Trophoblast cell (in vitro differentiated cells and primary cell): ENCODE measurements around the gene RSU1.
A peak's percentile ranks its signal among the peaks of the same experiment; 100 is the strongest.

ENCODE experiments used
- DNase-seq, 2 donors: peaks; one replicate each; pipeline ENCODE4 v3.0.0-alpha.2; 2016
- H2AFZ ChIP-seq: 2 replicates; pipeline ENCODE4 v1.6.1; 2013; ENCODE audit warnings: low read length, moderate library complexity, mild to moderate bottlenecking; ENCODE audit not compliant: insufficient read depth, poor library complexity
- H2AK5ac ChIP-seq: 2 replicates; pipeline ENCODE4 v1.6.1; 2013; ENCODE audit warnings: mild to moderate bottlenecking, low read length
- H2BK120ac ChIP-seq: 2 replicates; pipeline ENCODE4 v1.6.1; 2013; ENCODE audit warnings: low read length, mild to moderate bottlenecking, moderate library complexity; ENCODE audit not compliant: insufficient read depth, poor library complexity
- H2BK12ac ChIP-seq: 2 replicates; pipeline ENCODE4 v1.6.1; 2013; ENCODE audit warnings: mild to moderate bottlenecking, low read length, moderate library complexity
- H2BK5ac ChIP-seq: 2 replicates; pipeline ENCODE4 v1.6.1; 2013; ENCODE audit warnings: low read length, low read depth, moderate library complexity, mild to moderate bottlenecking; ENCODE audit not compliant: poor library complexity
- H3K14ac ChIP-seq: 2 replicates; pipeline ENCODE4 v1.6.1; 2013; ENCODE audit warnings: mild to moderate bottlenecking, low read length
- H3K18ac ChIP-seq: 2 replicates; pipeline ENCODE4 v1.6.1; 2013; ENCODE audit warnings: mild to moderate bottlenecking, low read length
- H3K23ac ChIP-seq: 2 replicates; pipeline ENCODE4 v1.6.1; 2013; ENCODE audit warnings: low read length
- H3K27ac ChIP-seq: 2 replicates; pipeline ENCODE4 v1.5.1; 2013; ENCODE audit warnings: low read depth, mild to moderate bottlenecking, inconsistent platforms, low read length, moderate library complexity
- H3K27me3 ChIP-seq: 2 replicates; pipeline ENCODE4 v1.6.1; 2013; ENCODE audit warnings: inconsistent platforms, mild to moderate bottlenecking, low read length, moderate library complexity; ENCODE audit not compliant: insufficient read depth
- H3K36me3 ChIP-seq, 2 experiments: 1 replicate in 1 of 2; 2 replicates in 1 of 2; pipeline ENCODE4 v1.6.1; 2013; ENCODE audit warnings: low read length in 2 of 2, mild to moderate bottlenecking in 2 of 2, moderate library complexity in 1 of 2; ENCODE audit not compliant: insufficient read depth in 2 of 2, control insufficient read depth in 1 of 2
- H3K4ac ChIP-seq: 2 replicates; pipeline ENCODE4 v1.6.1; 2013; ENCODE audit warnings: low read depth, mild to moderate bottlenecking, low read length, moderate library complexity
- H3K4me1 ChIP-seq, 2 experiments: 1 replicate in 1 of 2; 2 replicates in 1 of 2; pipeline ENCODE4 v1.6.1; 2013; ENCODE audit warnings: low read length in 2 of 2, mild to moderate bottlenecking in 2 of 2, moderate library complexity in 1 of 2; ENCODE audit not compliant: insufficient read depth in 2 of 2, control insufficient read depth in 1 of 2
- H3K4me2 ChIP-seq: 2 replicates; pipeline ENCODE4 v1.6.1; 2013; ENCODE audit warnings: inconsistent platforms, mild to moderate bottlenecking, low read length, moderate library complexity
- H3K4me3 ChIP-seq: 2 replicates; pipeline ENCODE4 v1.5.1; 2013; ENCODE audit warnings: mild to moderate bottlenecking, low read depth, low read length, inconsistent platforms
- H3K79me1 ChIP-seq: one replicate; pipeline ENCODE4 v1.6.1; 2013; ENCODE audit warnings: low read length
- H3K79me2 ChIP-seq: 2 replicates; pipeline ENCODE4 v1.6.1; 2013; ENCODE audit warnings: low read length, mild to moderate bottlenecking; ENCODE audit not compliant: control insufficient read depth, insufficient read depth, poor library complexity
- H3K9ac ChIP-seq: 2 replicates; pipeline ENCODE4 v1.6.1; 2013; ENCODE audit warnings: mild to moderate bottlenecking, low read length
- H3K9me3 ChIP-seq: 2 replicates; pipeline ENCODE4 v1.6.1; 2013; ENCODE audit warnings: low read depth, mild to moderate bottlenecking, control low read depth, inconsistent platforms, low read length; ENCODE audit not compliant: insufficient read depth
- H4K12ac ChIP-seq: 2 replicates; pipeline ENCODE4 v1.6.1; 2013; ENCODE audit warnings: low read depth, mild to moderate bottlenecking, low read length, moderate library complexity
- H4K8ac ChIP-seq: 2 replicates; pipeline ENCODE4 v1.6.1; 2013; ENCODE audit warnings: low read depth, mild to moderate bottlenecking, low read length, moderate library complexity
- H4K91ac ChIP-seq: one replicate; pipeline ENCODE4 v1.6.1; 2013; ENCODE audit warnings: low read depth, mild to moderate bottlenecking, low read length, moderate library complexity
- WGBS: extraction: QIAGEN DNeasy Blood & Tissue Kit; methylation state at CpG from one replicate; pipeline ENCODE4 v1.1.7; 2013; ENCODE audit warnings: missing lambda C conversion rate; ENCODE audit not compliant: insufficient read length, insufficient coverage; ENCODE audit errors: extremely low coverage; 5-methylcytosine and 5-hydroxymethylcytosine counted together

The RSU1 gene

GRCh38 chr10:16819436-16819835 lies 2.2 kb upstream of the RSU1 start:
- H4K91ac ChIP-seq = no peak overlapping the region

GRCh38 chr10:16819026-16819425 lies 1.8 kb upstream of the RSU1 start:
- H3K9me3 ChIP-seq = peaks cover 4% of the 10 kb centered on the region
- no peaks in the 10 kb centered on the region for H3K27me3 ChIP-seq
- peak overlapping the region; percentile 44 for H4K91ac ChIP-seq
- no peak overlapping the region for H3K4ac ChIP-seq
- no peak overlapping the region for H3K27ac ChIP-seq
- no peak overlapping the region for H3K4me3 ChIP-seq
- peaks cover 6% of the 10 kb centered on the region for H3K79me1 ChIP-seq
- no peak overlapping the region for H3K18ac ChIP-seq
- no peaks in the 10 kb centered on the region for H3K36me3 ChIP-seq
- H3K14ac ChIP-seq = no peak overlapping the region
- no peak overlapping the region for H4K8ac ChIP-seq
- H4K12ac ChIP-seq = no peak overlapping the region
- H3K9ac ChIP-seq = no peak overlapping the region
- H3K23ac ChIP-seq = no peak overlapping the region
- H2AFZ ChIP-seq = no peak overlapping the region
- no peak overlapping the region for H3K4me2 ChIP-seq
- peaks cover 8 to 13% of the 10 kb centered on the region in 2 experiments for H3K4me1 ChIP-seq
- WGBS = no CpG with 5 or more reads among the region's 6 CpGs
- peak; percentile 68 to 90 for DNase-seq
- H2AK5ac ChIP-seq = no peak overlapping the region
- peaks cover 5% of the 10 kb centered on the region for H3K79me2 ChIP-seq
- H2BK5ac ChIP-seq = no peak overlapping the region
- H2BK12ac ChIP-seq = no peak overlapping the region
- no peak overlapping the region for H2BK120ac ChIP-seq

More at GRCh38 chr10:16819436-16819835, 2.2 kb upstream of the RSU1 start:
- Histone ChIP-seq H2AFZ (no peak overlapping the region), H3K9me3 (peaks cover 4% of the 10 kb centered on the region), H3K9ac (no peak overlapping the region), H2BK5ac (no peak overlapping the region), H3K14ac (no peak overlapping the region), H3K4me2 (no peak overlapping the region), H3K23ac (no peak overlapping the region), H3K4me1 (peaks cover 8 to 13% of the 10 kb centered on the region in 2 experiments), H3K79me1 (peaks cover 6% of the 10 kb centered on the region), H4K8ac (no peak overlapping the region), H2AK5ac (no peak overlapping the region), H2BK120ac (no peak overlapping the region), H3K18ac (no peak overlapping the region), H4K12ac (no peak overlapping the region), H3K27ac (no peak overlapping the region), H3K79me2 (peaks cover 5% of the 10 kb centered on the region), H3K27me3 (no peaks in the 10 kb centered on the region), H2BK12ac (no peak overlapping the region), H3K4me3 (no peak overlapping the region), H3K4ac (no peak overlapping the region), H3K36me3 (no peaks in the 10 kb centered on the region)
- no CpG with 5 or more reads among the region's 3 CpGs for WGBS
- DNase-seq = peak in 1 of 2 donors; percentile 58

- Histone ChIP-seq H3K27ac (peak overlapping the region; percentile 26), H3K18ac (peak overlapping the region; percentile 62), H2BK120ac (no peak overlapping the region), H3K4me2 (peak overlapping the region; percentile 91), H3K27me3 (no peaks in the 10 kb centered on the region), H3K79me2 (peaks cover 5% of the 10 kb centered on the region), H3K23ac (no peak overlapping the region), H2BK5ac (peak overlapping the region; percentile 10), H2AK5ac (peak overlapping the region; percentile 19), H3K79me1 (peaks cover 6% of the 10 kb centered on the region), H4K12ac (peak overlapping the region; percentile 45), H4K8ac (peak overlapping the region; percentile 78), H3K9ac (peak overlapping the region; percentile 84), H3K4ac (no peak overlapping the region), H2BK12ac (no peak overlapping the region), H3K14ac (peak overlapping the region; percentile 26), H4K91ac (peak overlapping the region; percentile 12), H3K4me1 (peaks cover 8 to 13% of the 10 kb centered on the region in 2 experiments), H3K9me3 (no peaks in the 10 kb centered on the region), H3K36me3 (no peaks in the 10 kb centered on the region), H2AFZ (peak overlapping the region; percentile 39), H3K4me3 (peak overlapping the region; percentile 96)
- peak; percentile 14 to 42 for DNase-seq
- no CpG with 5 or more reads among the region's 12 CpGs for WGBS
Observed at GRCh38 chr10:16816830-16817124, 447 bp downstream of the RSU1 start.

- Histone ChIP-seq H2AK5ac (no peak overlapping the region), H3K23ac (no peak overlapping the region), H3K27me3 (no peaks in the 10 kb centered on the region), H4K91ac (no peak overlapping the region), H3K79me2 (peaks cover 5% of the 10 kb centered on the region), H3K4me3 (no peak overlapping the region), H3K18ac (no peak overlapping the region), H2BK120ac (no peak overlapping the region), H3K36me3 (no peaks in the 10 kb centered on the region), H2BK5ac (no peak overlapping the region), H3K14ac (no peak overlapping the region), H3K79me1 (peaks cover 6% of the 10 kb centered on the region), H3K27ac (no peak overlapping the region), H2BK12ac (no peak overlapping the region), H3K9ac (no peak overlapping the region), H3K4me2 (peak overlapping the region; percentile 91), H3K4me1 (peaks cover 8 to 13% of the 10 kb centered on the region in 2 experiments), H2AFZ (no peak overlapping the region), H4K8ac (no peak overlapping the region), H4K12ac (no peak overlapping the region), H3K9me3 (no peaks in the 10 kb centered on the region), H3K4ac (no peak overlapping the region)
- DNase-seq = peak; percentile 19 to 80
- WGBS = no CpG with 5 or more reads among the region's 4 CpGs
Observed at GRCh38 chr10:16816171-16816570, 1.1 kb downstream of the RSU1 start.
